Activated CD4-positive, alpha-beta T cell treated with anti-CD3 and anti-CD28 coated beads for 4 hours (primary cell): ENCODE data around the gene DPF3.

Experiments used
- DNase-seq, 2 donors: peaks; one replicate each; pipeline ENCODE4 v3.0.0-alpha.2; 2020

DPF3 gene

GRCh38 chr14:72708708-72709475, 185.0 kb downstream of the DPF3 start:
- no peak for DNase-seq

- no peak for DNase-seq
Observed at GRCh38 chr14:72708222-72708621, 185.7 kb downstream of the DPF3 start.

GRCh38 chr14:72706485-72706884, 187.4 kb downstream of the DPF3 start:
- no peak for DNase-seq

GRCh38 chr14:72704502-72704901, 189.4 kb downstream of the DPF3 start:
- DNase-seq: no peak

- no peak for DNase-seq
Observed at GRCh38 chr14:72701605-72702004, 192.3 kb downstream of the DPF3 start.

- DNase-seq: no peak
Observed at GRCh38 chr14:72701237-72701565, 192.7 kb downstream of the DPF3 start.

- no peak for DNase-seq
Observed at GRCh38 chr14:72700338-72701236, 193.3 kb downstream of the DPF3 start.

GRCh38 chr14:72699852-72700257, 194.0 kb downstream of the DPF3 start:
- no peak for DNase-seq

- DNase-seq: no peak
Observed at GRCh38 chr14:72699443-72699842, 194.5 kb downstream of the DPF3 start.

GRCh38 chr14:72692696-72693095, 201.2 kb downstream of the DPF3 start:
- no peak for DNase-seq

GRCh38 chr14:72690324-72690723, 203.6 kb downstream of the DPF3 start:
- DNase-seq: no peak

- no peak for DNase-seq
Observed at GRCh38 chr14:72688990-72689671, 204.8 kb downstream of the DPF3 start.

GRCh38 chr14:72686832-72687231, 207.1 kb downstream of the DPF3 start:
- no peak for DNase-seq

- DNase-seq: no peak
Observed at GRCh38 chr14:72686101-72686500, 207.8 kb downstream of the DPF3 start.

- DNase-seq: no peak
Observed at GRCh38 chr14:72685456-72685855, 208.4 kb downstream of the DPF3 start.

GRCh38 chr14:72683787-72684186, 210.1 kb downstream of the DPF3 start:
- no peak for DNase-seq

- no peak for DNase-seq
Observed at GRCh38 chr14:72682188-72682587, 211.7 kb downstream of the DPF3 start.

- DNase-seq: no peak
Observed at GRCh38 chr14:72680853-72681640, 212.9 kb downstream of the DPF3 start.

GRCh38 chr14:72679536-72680151, 214.3 kb downstream of the DPF3 start:
- no peak for DNase-seq

GRCh38 chr14:72679141-72679535, 214.8 kb downstream of the DPF3 start:
- DNase-seq: no peak

- DNase-seq: no peak
Observed at GRCh38 chr14:72678356-72678755, 215.5 kb downstream of the DPF3 start.

- no peak for DNase-seq
Observed at GRCh38 chr14:72677664-72678063, 216.2 kb downstream of the DPF3 start.
